HG03159 (cell line): ENCODE measurements around the gene BRSK2.
"Not testable (repeated sequence)": the region's sequence is repeated elsewhere in the genome, so short reads cannot be mapped to it uniquely, and the experiment has no call there.

Experiments
- ATAC-seq: cut with Tn5 transposase; IDR thresholded peaks from one replicate; pipeline ENCODE4 v1.9.1; 2021; ENCODE audit warnings: mild to moderate bottlenecking, moderate library complexity; ENCODE audit not compliant: unreplicated experiment

BRSK2 gene

DNA sequence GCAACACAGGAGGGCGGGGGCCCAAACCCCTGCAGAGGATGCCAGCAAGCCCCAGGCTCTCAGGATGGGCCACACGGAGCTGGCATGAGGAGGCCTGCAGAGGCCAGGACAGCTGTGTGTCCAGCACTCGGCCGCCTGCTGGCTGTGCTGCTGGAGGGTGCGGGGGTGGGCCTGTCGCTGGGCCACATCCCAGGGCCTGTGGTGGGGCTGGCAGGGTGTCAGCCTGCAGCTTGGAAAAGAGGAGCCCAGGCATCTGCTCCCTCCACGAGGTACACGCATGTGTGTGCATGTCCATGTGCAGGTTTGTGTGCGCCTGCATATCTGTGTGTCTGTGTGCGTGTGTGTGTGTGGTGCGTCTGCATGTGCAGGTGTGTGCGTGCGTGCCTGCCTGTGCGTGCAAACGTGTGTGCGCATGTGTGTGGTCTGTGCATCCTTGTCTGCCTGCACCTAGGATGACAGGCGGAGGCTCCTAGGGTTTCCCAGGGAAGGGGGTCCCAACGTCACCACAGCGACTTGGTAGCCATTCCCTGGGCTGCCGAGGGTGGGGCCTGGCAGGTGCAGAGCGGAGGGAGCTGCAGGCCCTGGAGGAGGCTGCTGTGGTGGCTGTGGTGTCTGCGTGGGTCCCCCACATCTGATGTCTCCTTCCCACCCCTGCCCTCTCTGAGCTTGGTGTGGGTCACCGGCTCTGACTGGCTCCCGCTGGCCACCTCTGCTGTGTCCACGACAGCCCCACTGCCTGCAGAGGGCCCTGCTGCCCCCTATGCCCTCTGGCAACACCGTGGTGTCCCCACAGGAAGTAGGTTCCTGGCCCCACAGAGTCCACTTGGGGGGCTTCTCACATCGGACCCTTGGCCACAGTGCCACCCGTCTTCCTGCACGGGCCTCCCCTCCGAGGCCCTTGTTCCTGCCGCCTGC lies 17.1 kb downstream of the BRSK2 start:
- no peak for ATAC-seq

DNA sequence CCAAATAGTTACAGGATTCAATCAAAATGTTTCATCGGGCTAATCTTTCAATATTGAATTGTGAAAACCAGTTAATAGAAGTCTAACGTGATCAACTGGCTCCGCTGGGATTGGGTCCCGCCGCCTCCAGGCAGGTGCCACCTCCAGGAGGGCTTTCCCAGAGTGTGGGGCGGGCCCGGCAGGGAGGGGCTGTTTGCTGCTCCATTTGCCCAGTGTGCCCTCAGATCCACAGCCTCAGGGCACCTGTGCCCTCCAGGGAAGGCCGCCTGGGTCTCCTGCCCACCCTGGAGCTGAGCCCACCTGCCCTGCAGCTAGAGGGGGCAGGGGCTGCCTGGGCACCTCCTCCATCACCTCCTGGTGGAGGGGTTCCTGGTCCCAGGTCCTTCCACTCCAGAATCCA lies 17.9 kb downstream of the BRSK2 start:
- ATAC-seq, result no peak

DNA sequence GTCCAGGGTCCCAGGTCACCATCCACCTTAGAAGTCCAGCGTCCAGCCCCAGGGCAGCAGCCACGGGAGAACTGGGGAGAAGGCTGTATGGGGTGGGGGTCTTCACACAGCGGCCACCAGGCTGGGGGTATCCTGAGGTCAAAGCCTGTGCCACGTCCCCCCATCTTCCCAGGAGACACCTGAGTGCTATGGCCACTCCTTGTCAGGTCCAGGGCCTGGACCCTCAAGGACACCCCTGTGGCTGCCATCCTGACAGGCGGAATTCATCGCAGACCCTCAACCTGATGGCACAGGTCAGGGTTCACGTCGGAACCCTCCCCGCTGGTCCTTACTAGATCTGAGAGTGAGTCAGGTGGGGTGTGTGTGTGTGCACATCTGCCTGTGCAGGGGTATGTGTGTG lies 18.6 kb downstream of the BRSK2 start:
- no peak for ATAC-seq

DNA sequence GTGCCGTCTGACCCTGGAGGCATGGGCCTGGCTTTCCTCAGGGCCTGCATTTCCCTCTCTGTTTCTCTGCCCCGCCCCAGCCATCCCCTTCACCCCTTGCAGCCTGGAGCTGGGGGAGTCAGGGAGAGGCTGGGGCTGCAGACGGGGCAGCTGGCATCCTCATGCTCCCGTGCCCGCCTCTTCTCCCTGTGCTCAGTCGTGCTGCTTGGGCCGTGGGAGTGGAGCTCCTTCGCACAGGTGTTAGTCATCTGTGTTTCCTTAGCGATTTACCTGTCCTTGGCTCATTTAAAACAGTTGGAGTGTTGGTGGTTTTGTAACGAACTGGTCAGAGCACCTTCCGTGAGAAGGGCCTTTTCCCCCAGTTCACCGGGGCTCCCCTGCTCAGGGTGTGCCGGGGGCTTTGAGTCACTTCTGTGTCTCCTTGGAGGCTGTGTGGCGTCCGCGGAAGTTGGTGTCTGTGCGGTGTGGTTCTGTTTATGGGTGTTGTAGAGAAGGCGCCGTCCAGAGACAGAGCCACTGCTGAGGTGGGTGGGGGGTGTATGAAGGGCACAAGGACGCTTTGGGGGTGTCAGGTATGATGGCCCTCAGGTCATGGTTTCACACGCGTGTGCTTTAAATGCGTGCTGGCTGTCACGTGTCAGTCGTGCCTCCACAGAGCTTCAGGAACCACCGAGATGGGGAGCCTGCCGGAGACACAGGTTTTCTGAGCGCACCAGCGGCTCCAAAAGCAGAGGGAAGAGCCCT lies 19.5 kb downstream of the BRSK2 start:
- ATAC-seq, result no peak

DNA sequence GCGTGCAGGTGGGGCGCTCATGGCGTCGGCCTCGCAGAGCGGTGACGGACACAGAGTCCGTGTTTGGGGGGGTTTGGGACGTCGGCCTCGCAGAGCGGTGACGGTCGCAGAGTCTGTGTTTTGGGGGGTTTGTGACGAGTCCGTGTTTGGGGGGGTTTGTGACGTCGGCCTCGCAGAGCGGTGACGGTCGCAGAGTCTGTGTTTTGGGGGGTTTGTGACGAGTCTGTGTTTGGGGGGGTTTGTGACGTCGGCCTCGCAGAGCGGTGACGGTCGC lies 20.1 kb downstream of the BRSK2 start:
- ATAC-seq, result not testable (repeated sequence)

DNA sequence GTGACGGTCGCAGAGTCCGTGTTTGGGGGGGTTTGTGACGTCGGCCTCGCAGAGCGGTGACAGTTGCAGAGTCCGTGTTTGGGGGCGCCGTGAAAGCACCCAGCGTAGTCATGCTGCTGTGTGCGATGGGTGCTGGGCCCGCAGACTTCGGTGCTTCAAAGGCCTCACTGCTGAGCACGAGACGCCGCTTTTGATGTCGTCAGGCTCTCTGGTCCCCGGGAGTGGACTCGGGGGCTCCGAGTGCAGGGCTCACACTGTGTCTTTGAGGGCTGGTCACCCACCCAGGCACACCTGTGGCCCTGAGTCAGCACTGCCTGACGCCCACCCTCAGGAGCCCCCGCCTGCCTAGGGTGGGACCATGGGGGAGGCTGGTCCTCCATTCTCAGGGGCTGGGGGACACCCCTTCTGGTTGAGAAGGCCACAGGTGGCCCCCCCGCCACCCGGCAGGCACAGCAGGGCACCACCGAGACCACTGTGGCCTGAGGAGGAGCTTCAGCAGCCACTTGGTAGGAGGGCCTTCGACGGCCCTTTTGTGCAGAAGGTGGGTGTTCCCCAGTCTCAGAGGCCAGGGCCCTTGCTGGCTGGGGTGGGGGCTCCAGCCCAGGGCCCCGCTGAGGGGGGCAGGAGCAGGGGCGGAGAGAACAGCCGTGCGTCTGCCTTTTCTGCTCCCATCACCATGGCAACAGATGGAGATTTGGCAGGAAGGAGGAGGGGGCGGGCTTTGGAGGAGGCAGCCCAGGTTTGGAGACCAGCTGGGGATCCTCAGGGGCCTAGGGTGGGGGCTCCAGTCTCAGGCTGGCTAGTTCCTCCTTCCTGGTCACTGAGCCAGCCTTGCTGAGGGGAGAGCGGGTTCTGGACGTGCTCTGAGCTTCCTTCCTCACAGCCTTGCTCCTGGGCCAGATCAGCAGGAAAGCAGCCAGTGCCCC lies 20.9 kb downstream of the BRSK2 start:
- no peak for ATAC-seq

DNA sequence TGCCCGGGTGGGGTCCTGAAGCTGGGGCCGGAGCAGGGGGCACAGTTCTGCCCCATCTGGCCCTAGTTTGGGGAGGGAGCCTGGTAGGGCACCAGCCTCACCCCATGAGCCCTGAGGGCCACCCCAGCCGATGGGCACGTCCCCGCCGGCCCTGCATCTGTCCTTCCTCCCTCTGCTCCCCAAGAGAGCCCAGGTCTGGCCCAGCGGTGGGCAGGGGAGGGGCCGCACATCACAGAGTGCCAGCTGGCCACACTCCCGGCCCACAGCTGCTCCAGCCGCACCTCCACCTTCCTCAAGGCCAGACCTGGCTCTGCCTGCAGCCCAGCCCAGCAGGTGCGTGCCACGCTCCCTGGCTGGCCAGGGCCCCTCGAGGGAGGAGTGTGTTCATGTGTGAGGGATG lies 21.6 kb downstream of the BRSK2 start:
- ATAC-seq, result no peak

DNA sequence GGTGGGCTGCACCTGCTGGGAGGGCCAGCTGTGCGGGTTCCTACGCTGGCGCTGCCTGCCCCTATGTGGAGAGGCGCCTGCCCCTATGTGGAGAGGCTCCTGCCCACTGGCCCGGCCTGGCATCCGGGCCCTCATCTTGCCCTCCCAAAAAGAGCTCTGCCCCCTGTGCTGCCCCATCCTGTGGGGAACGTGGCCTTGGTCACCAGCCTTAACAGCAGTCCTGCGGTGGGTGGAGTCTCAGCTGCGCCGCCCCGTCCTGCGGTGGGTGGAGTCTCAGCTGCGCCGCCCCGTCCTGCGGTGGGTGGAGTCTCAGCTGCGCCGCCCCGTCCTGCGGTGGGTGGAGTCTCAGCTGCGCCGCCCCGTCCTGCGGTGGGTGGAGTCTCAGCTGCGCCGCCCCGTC lies 22.0 kb downstream of the BRSK2 start:
- not testable (repeated sequence) for ATAC-seq

DNA sequence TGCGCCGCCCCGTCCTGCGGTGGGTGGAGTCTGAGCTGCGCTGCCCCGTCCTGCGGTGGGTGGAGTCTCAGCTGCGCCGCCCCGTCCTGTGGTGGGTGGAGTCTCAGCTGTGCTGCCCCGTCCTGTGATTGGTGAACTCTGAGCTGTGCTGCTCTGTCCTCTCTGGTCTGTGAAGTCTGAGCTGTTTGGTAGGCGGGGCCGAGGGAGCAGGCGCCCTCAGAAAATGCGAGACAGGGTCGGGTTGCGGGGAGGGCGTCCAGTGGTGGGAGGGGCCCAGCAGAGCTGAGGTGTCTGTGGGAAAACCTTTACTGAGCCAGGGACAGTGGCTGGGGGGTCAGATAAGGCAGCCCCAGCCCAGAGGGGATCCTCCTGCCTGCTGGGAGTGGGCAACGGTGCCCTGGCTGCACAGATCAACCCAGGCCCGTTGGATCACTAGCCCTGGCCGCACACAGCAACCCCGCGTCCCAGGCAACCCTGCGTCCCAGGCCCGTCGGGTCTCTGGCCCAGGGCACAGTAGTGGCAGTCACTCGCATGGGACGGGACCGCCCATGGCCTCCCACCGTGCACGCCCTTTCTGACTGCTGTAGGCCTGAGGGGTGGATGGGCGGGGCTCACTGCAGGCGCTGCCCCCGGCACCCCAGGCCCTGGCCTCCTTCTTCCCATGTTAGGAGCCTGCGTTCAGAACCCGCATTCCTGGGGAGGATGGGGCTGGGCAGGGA lies 22.8 kb downstream of the BRSK2 start:
- ATAC-seq, result no peak

DNA sequence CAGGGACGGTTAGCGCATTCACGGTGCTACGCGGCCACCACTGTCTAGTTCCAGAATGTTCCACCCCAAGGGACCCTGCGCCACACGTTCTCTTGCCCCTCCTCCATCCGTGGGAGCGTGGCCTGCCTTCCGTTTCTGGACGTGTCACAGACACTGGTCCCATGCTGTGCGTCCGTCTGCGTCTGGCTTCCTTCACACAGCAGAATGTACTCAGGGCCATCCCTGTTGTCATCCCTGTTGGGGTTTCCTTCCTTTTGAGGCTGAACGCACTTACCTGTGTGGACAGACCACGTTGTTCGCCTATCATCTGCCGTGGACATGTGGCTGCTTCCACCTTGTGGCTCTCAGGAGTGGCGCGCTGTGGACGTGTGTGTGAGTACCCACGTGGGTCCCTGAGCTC lies 24.9 kb downstream of the BRSK2 start:
- no peak for ATAC-seq

DNA sequence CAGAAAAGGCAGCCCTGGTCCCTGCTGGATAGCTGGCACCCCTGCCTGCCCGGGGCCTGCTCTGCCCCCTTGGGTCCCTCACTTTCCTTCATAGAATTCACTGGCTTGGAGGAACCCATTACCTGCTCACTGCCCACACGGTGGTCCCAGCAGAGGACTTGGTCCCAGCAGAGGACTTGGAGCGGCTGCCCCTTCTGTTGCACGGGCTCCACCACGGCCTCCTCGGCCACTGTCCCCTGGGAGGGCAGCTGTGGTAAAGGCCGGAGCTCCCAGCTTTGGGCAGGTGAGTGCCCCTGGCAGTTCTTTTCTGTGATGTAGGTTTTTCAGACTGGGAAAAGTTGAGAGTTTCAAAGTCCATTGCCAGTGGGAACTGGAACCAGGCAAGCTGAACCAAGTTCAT lies 25.9 kb downstream of the BRSK2 start:
- ATAC-seq, result no peak

DNA sequence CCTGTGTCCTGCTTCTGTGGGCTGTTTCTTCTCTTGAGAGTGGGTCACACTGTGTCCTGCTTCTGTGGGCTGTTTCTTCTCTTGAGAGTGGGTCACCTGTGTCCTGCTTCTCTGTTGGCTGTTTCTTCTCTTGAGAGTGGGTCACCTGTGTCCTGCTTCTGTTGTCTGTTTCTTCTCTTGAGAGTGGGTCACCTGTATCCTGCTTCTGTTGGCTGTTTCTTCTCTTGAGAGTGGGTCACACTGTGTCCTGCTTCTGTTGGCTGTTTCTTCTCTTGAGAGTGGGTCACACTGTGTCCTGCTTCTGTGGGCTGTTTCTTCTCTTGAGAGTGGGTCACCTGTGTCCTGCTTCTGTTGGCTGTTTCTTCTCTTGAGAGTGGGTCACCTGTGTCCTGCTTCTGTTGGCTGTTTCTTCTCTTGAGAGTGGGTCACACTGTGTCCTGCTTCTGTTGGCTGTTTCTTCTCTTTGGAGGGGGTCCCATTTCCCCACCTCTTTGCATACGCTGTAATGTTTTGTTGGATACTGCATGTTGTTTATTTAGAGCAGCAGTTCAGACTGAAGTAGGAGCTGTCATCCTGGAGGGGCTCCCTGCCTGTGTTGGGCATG lies 28.6 kb downstream of the BRSK2 start:
- ATAC-seq, result not testable (repeated sequence)

DNA sequence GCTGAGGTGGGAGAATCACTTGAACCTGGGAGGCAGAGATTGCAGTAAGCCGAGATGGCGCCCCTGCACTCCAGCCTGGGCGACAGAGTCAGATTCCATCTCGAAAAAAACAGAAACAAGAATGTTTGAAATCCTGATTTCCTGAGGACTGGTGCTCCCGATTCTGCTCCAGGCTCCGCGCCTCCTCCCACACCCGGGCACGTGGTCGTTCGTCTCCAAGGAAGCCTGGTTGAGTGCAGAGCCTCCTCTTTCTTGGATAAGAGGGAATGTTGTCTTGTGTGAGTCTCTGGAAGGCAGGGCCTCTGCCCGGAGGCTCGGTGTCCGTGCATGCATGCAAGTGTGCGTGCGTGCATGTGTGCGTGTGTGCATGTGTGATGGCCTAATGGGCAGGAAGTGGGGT lies 30.1 kb downstream of the BRSK2 start:
- ATAC-seq, result no peak

DNA sequence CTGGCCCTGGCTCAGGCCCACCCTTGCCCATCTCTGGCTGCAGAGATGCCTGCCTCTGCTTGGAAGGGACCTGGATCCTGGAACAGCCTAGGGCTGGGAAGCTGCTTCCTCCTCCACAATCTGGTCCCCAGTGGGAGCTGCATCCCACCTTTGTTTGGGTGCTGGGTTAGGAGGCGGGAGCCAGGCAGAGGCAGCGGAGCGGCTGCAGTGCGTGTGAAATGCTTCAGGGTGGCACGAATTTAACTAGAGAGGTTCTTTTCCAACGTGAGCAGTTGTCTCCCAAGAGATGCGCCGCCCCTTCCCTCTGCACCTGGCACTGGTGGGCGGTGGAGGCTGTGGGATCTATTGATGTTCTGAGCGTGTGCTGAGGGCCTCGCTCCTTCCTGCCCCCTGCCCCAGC lies 31.6 kb downstream of the BRSK2 start:
- ATAC-seq, result no peak

DNA sequence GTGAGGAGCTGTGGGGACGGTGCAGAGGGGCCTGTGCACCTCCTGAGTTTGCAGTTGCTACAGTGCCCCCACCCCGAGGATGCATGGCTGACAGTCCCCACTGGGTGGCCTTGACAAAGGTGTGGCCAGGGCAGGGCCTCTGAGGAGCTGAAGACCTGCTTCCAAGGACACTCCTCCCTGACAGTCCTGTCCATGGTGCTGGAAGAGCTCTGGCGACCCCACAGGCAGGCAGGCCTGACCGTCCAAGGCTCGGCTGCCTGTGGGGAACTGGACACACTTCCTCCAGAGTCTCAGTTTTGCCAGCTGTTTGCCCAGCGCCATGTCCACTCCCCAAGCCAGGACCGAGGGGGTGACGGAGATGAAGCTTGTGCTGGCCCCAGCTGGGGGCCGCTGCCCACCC lies 32.7 kb downstream of the BRSK2 start:
- no peak for ATAC-seq

DNA sequence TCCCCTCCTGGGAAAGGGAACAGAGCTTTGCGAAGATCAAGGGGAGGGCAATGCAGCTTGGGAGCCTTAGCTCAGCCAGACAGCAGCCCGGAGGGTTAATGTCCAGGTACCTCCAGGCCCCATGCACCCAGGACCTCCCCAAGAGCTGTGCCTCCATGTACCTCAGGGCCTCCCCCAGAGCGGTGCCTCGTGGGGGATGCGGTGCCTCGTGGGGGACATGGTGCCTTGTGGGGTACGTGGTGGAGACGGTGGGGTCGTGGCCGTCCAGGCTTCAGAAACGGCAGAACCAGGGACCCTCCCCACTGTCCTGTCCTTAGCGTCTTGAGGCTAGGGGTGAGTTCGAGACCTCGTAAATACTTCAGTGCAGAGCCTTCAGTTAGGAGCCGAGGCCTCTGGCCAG lies 33.2 kb downstream of the BRSK2 start:
- no peak for ATAC-seq

DNA sequence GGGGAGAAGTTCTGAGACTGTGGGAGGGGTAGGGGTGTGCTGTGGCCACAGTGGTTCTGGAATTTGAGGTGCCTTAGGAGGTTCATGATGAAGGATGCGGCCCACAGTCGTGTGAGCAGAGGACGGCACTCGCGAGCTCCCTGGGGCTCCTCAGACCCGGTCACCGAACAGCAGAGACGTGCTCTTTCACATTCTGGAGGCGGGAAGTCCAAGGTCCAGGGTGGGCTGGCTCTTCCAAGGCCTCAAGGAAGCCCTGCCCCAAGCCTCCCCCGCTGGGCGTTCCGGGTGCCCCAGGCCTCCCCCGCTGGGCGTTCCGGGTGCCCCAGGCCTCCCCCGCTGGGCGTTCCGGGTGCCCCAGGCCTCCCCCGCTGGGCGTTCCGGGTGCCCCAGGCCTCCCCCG lies 33.7 kb downstream of the BRSK2 start:
- ATAC-seq, result not testable (repeated sequence)

DNA sequence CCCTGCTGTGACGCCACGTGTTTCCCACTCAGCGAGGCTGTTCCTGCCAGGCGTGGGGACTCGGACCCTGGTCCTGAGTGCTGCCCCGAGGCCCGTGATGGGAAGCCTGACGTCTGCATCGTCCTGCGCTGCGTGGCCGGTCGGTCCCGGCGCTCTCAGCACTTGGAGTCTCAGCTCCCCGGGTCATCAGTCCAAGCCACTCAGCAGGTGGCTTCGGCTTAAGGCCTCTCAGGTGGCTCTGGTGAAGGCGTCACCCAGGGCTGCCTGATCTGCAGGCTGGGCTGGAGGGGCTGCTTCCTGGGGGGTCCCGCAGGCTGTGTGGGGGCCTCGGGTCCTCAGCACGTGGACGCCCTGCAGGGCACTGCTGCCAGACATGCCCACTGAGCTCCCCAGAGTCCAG lies 35.3 kb downstream of the BRSK2 start:
- no peak for ATAC-seq

DNA sequence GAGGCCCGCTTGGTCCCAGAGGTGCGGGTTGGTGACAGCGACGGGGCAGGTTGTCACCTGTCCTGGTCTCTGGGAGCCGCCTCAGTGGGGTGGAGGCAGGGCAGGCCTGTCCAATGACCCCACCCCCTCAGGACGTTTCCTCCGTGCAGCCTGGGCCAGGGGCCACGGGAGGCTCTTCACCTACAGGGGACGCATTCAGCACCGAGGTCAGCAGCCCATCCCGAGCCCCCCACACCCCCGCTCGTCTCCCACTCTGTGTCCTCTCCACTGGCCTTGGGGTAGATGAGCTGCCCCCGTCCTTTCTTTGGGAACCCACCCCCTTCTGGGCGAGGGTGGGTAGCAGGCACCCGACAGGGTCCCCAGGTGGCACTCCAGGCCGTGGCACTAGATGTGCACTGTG lies 35.7 kb downstream of the BRSK2 start:
- no peak for ATAC-seq

DNA sequence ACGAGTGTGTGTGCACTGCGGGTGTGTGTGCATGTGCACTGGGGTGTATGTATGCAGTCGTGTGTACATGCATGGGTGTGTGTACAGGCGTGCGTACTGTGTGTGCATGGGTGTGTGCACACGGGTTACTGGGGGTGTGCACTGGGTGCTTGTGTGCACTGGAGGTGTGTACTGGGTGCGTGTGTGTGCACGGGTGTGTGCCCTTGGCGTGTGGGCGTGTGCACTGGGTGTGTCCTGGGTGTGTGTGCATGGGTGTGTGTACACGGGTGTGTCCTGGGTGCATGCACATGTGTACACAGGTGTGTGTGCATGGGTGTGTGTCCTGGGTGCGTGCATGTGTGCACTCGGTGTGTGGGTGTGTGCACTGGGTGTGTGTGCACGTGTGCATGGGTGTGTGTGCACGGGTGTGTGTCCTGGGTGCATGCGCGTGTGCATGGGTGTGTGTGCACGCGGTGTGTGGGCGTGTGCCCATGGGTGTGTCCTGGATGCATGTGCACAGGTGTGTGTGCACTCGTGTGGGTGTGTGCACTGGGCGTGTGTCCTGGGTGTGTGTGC lies 39.1 kb downstream of the BRSK2 start:
- ATAC-seq, result no peak
